ENCODE results near the gene FAM234A.

Gene FAM234A

DNA sequence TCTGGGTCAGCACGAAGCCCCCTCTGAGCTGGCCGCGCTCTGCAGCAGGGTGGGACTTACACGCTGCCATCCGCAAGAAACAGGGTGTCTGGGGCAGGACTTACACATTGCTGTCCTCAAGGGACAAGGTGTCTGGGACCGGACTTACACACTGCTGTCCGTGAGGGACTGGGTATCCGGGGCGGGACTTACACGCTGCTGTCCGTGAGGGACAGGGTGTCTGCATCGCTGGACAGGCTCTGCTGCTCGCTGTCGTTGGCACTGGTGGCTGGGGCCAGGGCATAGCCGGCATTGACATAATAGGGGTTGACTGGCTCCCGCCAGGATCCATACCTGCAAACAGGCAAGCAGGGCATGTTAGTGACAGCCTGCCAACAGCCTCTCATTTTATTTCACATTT lies 79.7 kb downstream of the FAM234A start:
- TF ChIP-seq, protein P1, sequence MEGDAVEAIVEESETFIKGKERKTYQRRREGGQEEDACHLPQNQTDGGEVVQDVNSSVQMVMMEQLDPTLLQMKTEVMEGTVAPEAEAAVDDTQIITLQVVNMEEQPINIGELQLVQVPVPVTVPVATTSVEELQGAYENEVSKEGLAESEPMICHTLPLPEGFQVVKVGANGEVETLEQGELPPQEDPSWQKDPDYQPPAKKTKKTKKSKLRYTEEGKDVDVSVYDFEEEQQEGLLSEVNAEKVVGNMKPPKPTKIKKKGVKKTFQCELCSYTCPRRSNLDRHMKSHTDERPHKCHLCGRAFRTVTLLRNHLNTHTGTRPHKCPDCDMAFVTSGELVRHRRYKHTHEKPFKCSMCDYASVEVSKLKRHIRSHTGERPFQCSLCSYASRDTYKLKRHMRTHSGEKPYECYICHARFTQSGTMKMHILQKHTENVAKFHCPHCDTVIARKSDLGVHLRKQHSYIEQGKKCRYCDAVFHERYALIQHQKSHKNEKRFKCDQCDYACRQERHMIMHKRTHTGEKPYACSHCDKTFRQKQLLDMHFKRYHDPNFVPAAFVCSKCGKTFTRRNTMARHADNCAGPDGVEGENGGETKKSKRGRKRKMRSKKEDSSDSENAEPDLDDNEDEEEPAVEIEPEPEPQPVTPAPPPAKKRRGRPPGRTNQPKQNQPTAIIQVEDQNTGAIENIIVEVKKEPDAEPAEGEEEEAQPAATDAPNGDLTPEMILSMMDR (conservative IDR thresholded peaks at IDR 0.05): no peak
- no peak for TF ChIP-seq ZFX (IDR thresholded peaks at IDR 0.05)
- H3K27ac ChIP-seq: no peak overlapping the region

DNA sequence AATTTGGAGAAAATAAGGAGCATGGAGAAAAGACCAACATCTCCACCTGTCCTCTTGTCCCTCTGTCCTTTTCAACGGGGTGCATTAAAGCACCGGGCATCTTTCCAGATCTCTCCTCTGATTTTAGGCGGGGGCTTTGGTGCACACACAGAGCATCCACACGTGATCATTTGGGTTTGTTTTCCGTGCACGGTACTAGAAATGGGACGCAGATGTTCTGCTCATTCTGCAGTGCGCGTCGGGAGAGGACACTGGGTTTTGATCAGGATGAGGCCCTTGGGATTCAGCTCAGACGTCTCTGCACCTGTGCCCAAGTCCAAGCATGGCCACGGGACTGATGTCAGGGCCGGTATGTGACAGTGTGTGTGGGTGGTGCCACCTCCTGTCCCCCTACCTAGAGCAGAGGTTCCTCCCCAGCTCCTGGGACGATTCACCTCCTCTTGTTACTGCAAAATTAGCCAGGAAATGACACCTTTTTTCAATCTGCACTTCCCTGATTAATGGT lies 80.2 kb downstream of the FAM234A start:
- TF ChIP-seq, protein P1 (conservative IDR thresholded peaks at IDR 0.05): no peak
- TF ChIP-seq ZFX (IDR thresholded peaks at IDR 0.05): no peak
- no peak overlapping the region for H3K27ac ChIP-seq
